IMR-90 (cell line): ENCODE measurements around the gene MCTS1. TPM values are rescaled to one million over a fixed set of nuclear protein-coding genes. Genes with fewer than 3 reads are reported as not detected.

Source experiments
- ATAC-seq: fragments of 200-7000 bp; cut with Tn5 transposase; 2 replicates; pipeline ENCODE4 v1.9.1; 2020; ENCODE audit warnings: low read depth, mild to moderate bottlenecking, moderate library complexity
- BruUV-seq: library from RNA; stranded (reverse); fragments of 400-500 nt; replicated peaks from 2 replicates; lab custom pipeline; 2021; lab: Mats Ljungman, UMichigan
- CTCF ChIA-PET: fragments of 300-600 bp; formaldehyde crosslinking; extraction: SDS; loops from one replicate; lab custom pipeline; 2021; ENCODE audit warnings: antibody characterized with exemption; lab: Yijun Ruan, JAX
- POLR2A ChIA-PET: fragments of 300-600 bp; sonication (Branson Sonifier 250); formaldehyde crosslinking; loops from one replicate; lab custom pipeline; 2022; ENCODE audit warnings: antibody characterized with exemption; ENCODE audit not compliant: unreplicated experiment; lab: Charles Lee
- DNase-seq: peaks from one replicate; pipeline ENCODE4 v3.0.0; 2013
- H2AFZ ChIP-seq: replicated peaks from 2 replicates; pipeline ENCODE3; 2013; ENCODE audit warnings: low read length, mild to moderate bottlenecking; ENCODE audit not compliant: poor library complexity
- H2AK5ac ChIP-seq: 2 replicates; pipeline ENCODE4 v1.6.1; 2013; ENCODE audit warnings: low read depth, low read length, inconsistent platforms
- H2AK9ac ChIP-seq: replicated peaks from 2 replicates; pipeline ENCODE3; 2013; ENCODE audit warnings: mild to moderate bottlenecking, low read depth, low read length, moderate library complexity; ENCODE audit not compliant: poor library complexity
- H2BK120ac ChIP-seq: 2 replicates; pipeline ENCODE4 v1.6.1; 2013; ENCODE audit warnings: low read depth, low read length, inconsistent platforms
- H2BK15ac ChIP-seq: 3 replicates; pipeline ENCODE4 v1.6.1; 2013; ENCODE audit warnings: low read depth, low read length, inconsistent platforms
- H2BK20ac ChIP-seq: 2 replicates; pipeline ENCODE4 v1.6.1; 2013; ENCODE audit warnings: low read depth, mild to moderate bottlenecking, inconsistent platforms, low read length, moderate library complexity
- H2BK5ac ChIP-seq: 2 replicates; pipeline ENCODE4 v1.6.1; 2013; ENCODE audit warnings: mild to moderate bottlenecking, low read depth, low read length, inconsistent platforms; ENCODE audit not compliant: poor library complexity, severe bottlenecking
- H3K14ac ChIP-seq: replicated peaks from 2 replicates; pipeline ENCODE4 v1.6.1; 2013; ENCODE audit warnings: low read depth, low read length, inconsistent platforms
- H3K18ac ChIP-seq: 2 replicates; pipeline ENCODE4 v1.6.1; 2013; ENCODE audit warnings: low read depth, low read length, control low read depth
- H3K23ac ChIP-seq: 2 replicates; pipeline ENCODE4 v1.6.1; 2013; ENCODE audit warnings: low read depth, low read length, inconsistent platforms
- H3K27ac ChIP-seq: 2 replicates; pipeline ENCODE4 v1.5.1; 2013; ENCODE audit warnings: mild to moderate bottlenecking, control low read depth, low read length; ENCODE audit not compliant: insufficient read depth
- H3K27me3 ChIP-seq: 2 replicates; pipeline ENCODE4 v1.6.1; 2013; ENCODE audit warnings: low read length; ENCODE audit not compliant: control insufficient read depth, insufficient read depth
- H3K36me3 ChIP-seq: 2 replicates; pipeline ENCODE4 v1.6.1; 2013; ENCODE audit warnings: low read length, mixed read lengths; ENCODE audit not compliant: control insufficient read depth, insufficient read depth
- H3K4ac ChIP-seq: 2 replicates; pipeline ENCODE4 v1.6.1; 2013; ENCODE audit warnings: low read depth, low read length, inconsistent platforms
- H3K4me1 ChIP-seq: 2 replicates; pipeline ENCODE4 v1.6.1; 2013; ENCODE audit warnings: low read length, mixed read lengths; ENCODE audit not compliant: control insufficient read depth, insufficient read depth
- H3K4me2 ChIP-seq: 2 replicates; pipeline ENCODE4 v1.6.1; 2013; ENCODE audit warnings: low read depth, mild to moderate bottlenecking, control low read depth, low read length, moderate library complexity
- H3K4me3 ChIP-seq: 2 replicates; pipeline ENCODE4 v1.5.1; 2013; ENCODE audit warnings: low read depth, mild to moderate bottlenecking, control low read depth, low read length, moderate library complexity; ENCODE audit not compliant: insufficient read depth
- H3K56ac ChIP-seq: 2 replicates; pipeline ENCODE4 v1.6.1; 2013; ENCODE audit warnings: low read length, inconsistent platforms; ENCODE audit not compliant: insufficient read depth; ENCODE audit errors: extremely low read depth
- H3K79me1 ChIP-seq, 2 experiments: 2 replicates each; pipeline ENCODE4 v1.6.1; 2013; ENCODE audit warnings: low read length in 2 of 2, inconsistent platforms in 1 of 2, low read depth in 1 of 2
- H3K9ac ChIP-seq: 2 replicates; pipeline ENCODE4 v1.6.1; 2013; ENCODE audit warnings: low read depth, low read length, control low read depth
- H3K9me1 ChIP-seq: 2 replicates; pipeline ENCODE4 v1.6.1; 2013; ENCODE audit warnings: low read length, inconsistent platforms; ENCODE audit not compliant: insufficient read depth
- H3K9me3 ChIP-seq: 2 replicates; pipeline ENCODE4 v1.6.1; 2013; ENCODE audit warnings: low read length; ENCODE audit not compliant: control insufficient read depth, insufficient read depth
- H4K20me1 ChIP-seq: 2 replicates; pipeline ENCODE4 v1.6.1; 2013; ENCODE audit warnings: low read length, inconsistent platforms; ENCODE audit not compliant: insufficient read depth
- H4K5ac ChIP-seq: 2 replicates; pipeline ENCODE4 v1.6.1; 2013; ENCODE audit warnings: mild to moderate bottlenecking, low read depth, low read length, control low read depth
- H4K8ac ChIP-seq, 2 experiments: 2 replicates each; pipeline ENCODE4 v1.6.1; 2013; ENCODE audit warnings: low read depth in 2 of 2, low read length in 2 of 2, control low read depth in 1 of 2, inconsistent platforms in 1 of 2
- H4K91ac ChIP-seq: 2 replicates; pipeline ENCODE4 v1.6.1; 2013; ENCODE audit warnings: low read depth, low read length, inconsistent platforms; ENCODE audit not compliant: insufficient read depth
- CHD1 ChIP-seq: IDR thresholded peaks from 2 replicates; pipeline ENCODE4 v1.6.1; 2012; ENCODE audit warnings: low read depth, low read length, improper control_type of control experiment
- MAFK ChIP-seq: IDR thresholded peaks from 2 replicates; pipeline ENCODE4 v1.6.1; 2012; ENCODE audit warnings: low read depth, low read length, improper control_type of control experiment
- WGBS, 2 experiments: methylation state at CpG; one replicate each; pipeline versions ENCODE4 v1.1.5 to v1.1.7; 2013; ENCODE audit warnings: missing lambda C conversion rate in 2 of 2; ENCODE audit not compliant: insufficient read length in 1 of 2; ENCODE audit errors: extremely low coverage in 2 of 2; 5-methylcytosine and 5-hydroxymethylcytosine counted together
- dilution Hi-C: fragments of 300-500 bp; cut with HindIII; formaldehyde crosslinking; loops from one replicate; pipeline ENCODE4 v1.14.3; 2018; ENCODE audit warnings: low sequenced_read_pairs; ENCODE audit not compliant: unreplicated experiment
- in situ Hi-C: fragments of 300-500 bp; cut with MboI; formaldehyde crosslinking; loops from 3 replicates; pipeline ENCODE4 v1.14.3; 2019; ENCODE audit warnings: low sequenced_read_pairs, inconsistent platforms, mixed read lengths
- intact Hi-C: fragments of 100-400 bp; cut with micrococcal nuclease; formaldehyde crosslinking; loops from 2 replicates; pipeline ENCODE4 v1.10.0; 2022
- polyA plus RNA-seq, 3 experiments: library from polyadenylated mRNA; depleted of rRNA; stranded (reverse); fragments of >200 nt; gene quantifications; 2 replicates each; pipeline ENCODE4 v1.2.3, GENCODE V29; 2012; ENCODE audit warnings: low replicate concordance in 1 of 3
- total RNA-seq: library from RNA; depleted of rRNA; stranded (reverse); fragments of >200 nt; gene quantifications from 2 replicates; pipeline ENCODE4 v1.2.3, GENCODE V29; 2012

Gene MCTS1
- total and polyA plus RNA-seq, 2 of the 4 experiments (the other 2 are of a cell fraction) = 36.9 to 52.8 TPM

- ATAC-seq (no peak), DNase-seq (no peak)
- no peak overlapping the region for H2AK9ac ChIP-seq
- in situ Hi-C loops (no loop called here), dilution Hi-C loops (no loop called here), intact Hi-C loops (no loop called here)
- ChIA-PET POLR2A (no interaction called here), CTCF (no interaction called here)
- H3K4me1 ChIP-seq = no peaks in the 10 kb centered on the region
- H3K4me2 ChIP-seq = no peak overlapping the region
- no peaks in the 10 kb centered on the region for H3K9me1 ChIP-seq
- no peaks in the 10 kb centered on the region for H3K79me1 ChIP-seq
- no peak overlapping the region for H3K9ac ChIP-seq
- H3K56ac ChIP-seq = no peak overlapping the region
- H3K27ac ChIP-seq = no peak overlapping the region
- no peak overlapping the region for H3K18ac ChIP-seq
- H3K27me3 ChIP-seq = no peaks in the 10 kb centered on the region
- no peak overlapping the region for H2BK120ac ChIP-seq
- H2BK5ac ChIP-seq = no peak overlapping the region
- no peak overlapping the region for H2AFZ ChIP-seq
- no CpG with 5 or more reads among the region's 2 CpGs for WGBS, 2 experiments
- no peaks in the 10 kb centered on the region for H3K36me3 ChIP-seq
- no peak overlapping the region for H3K4me3 ChIP-seq
- BruUV-seq = no TSS peak
- no peaks in the 10 kb centered on the region for H4K20me1 ChIP-seq
- H3K9me3 ChIP-seq = no peaks in the 10 kb centered on the region
- no peak overlapping the region for H4K91ac ChIP-seq
- H2AK5ac ChIP-seq = no peak overlapping the region
- peak; percentile 90 for TF ChIP-seq MAFK
- no peak for TF ChIP-seq CHD1
- no peak overlapping the region for H3K4ac ChIP-seq
- H3K14ac ChIP-seq = no peak overlapping the region
- H3K23ac ChIP-seq = no peak overlapping the region
- H4K5ac ChIP-seq = no peak overlapping the region
- H2BK20ac ChIP-seq = no peak overlapping the region
- no peak overlapping the region for H2BK15ac ChIP-seq
- H4K8ac ChIP-seq = no peak overlapping the region
These were observed 18.2 kb upstream of the MCTS1 start for GRCh38 chrX:120585702-120586101.
